ENCODE measurements around the gene SLC1A7. TPM values are rescaled to one million over a fixed set of nuclear protein-coding genes. Genes with fewer than 3 reads are reported as not detected.

The SLC1A7 gene
- total and polyA plus RNA-seq, 2 of the 13 experiments (the other 11 are each of a cell fraction or from before 2014, with no cell fraction given): 0.04 to 2.0 TPM

- no peak; the same call in 1 of the 2 replicates for TF ChIP-seq ZNF589 (CRISPR knock-in tag; conservative IDR thresholded peaks at IDR 0.05)
- no peak for TF ChIP-seq ZSCAN22 (CRISPR knock-in tag; IDR thresholded peaks at IDR 0.05)
- TF ChIP-seq ZNF430 (CRISPR knock-in tag; IDR thresholded peaks at IDR 0.05): peak; percentile 93; the same call in 1 of the 2 replicates
- no peak for TF ChIP-seq ZNF816 (CRISPR knock-in tag; IDR thresholded peaks at IDR 0.05; ENCODE audit: borderline replicate concordance)
- no peak for TF ChIP-seq IRF9 (CRISPR knock-in tag; IDR thresholded peaks at IDR 0.05; ENCODE audit: borderline replicate concordance)
- TF ChIP-seq MTA1 (CRISPR knock-in tag; IDR thresholded peaks at IDR 0.05; ENCODE audit: borderline replicate concordance): peak; percentile 98
- TF ChIP-seq ZNF460 (CRISPR knock-in tag; IDR thresholded peaks at IDR 0.05; ENCODE audit: borderline replicate concordance): no peak; the same call in 1 of the 2 replicates
- TF ChIP-seq PHB2 (IDR thresholded peaks at IDR 0.05; ENCODE audit: partially characterized antibody): no peak
- peak; percentile 82 for TF ChIP-seq SRSF1 (optimal IDR thresholded peaks at IDR 0.05; ENCODE audit: low read depth, low read length)
- TF ChIP-seq ZNF547 (CRISPR knock-in tag; IDR thresholded peaks at IDR 0.05): peak; percentile 82; the same call in 1 of the 2 replicates
- no peak for TF ChIP-seq ZBTB42 (CRISPR knock-in tag; IDR thresholded peaks at IDR 0.05)
- TF ChIP-seq RBM39 (IDR thresholded peaks at IDR 0.05; ENCODE audit: low read depth, low read length, poor library complexity, severe bottlenecking): peak; percentile 40
- no peak for TF ChIP-seq KAT2B (IDR thresholded peaks at IDR 0.05; ENCODE audit: borderline replicate concordance, low read depth, low read length)
- TF ChIP-seq CREB1 (IDR thresholded peaks at IDR 0.05): 0 out of 2 replicates have a peak, but pooled peaks have one; percentile 28
- TF ChIP-seq CREB1 (CRISPR knock-in tag; IDR thresholded peaks at IDR 0.05): peak; percentile 76
- no peak for TF ChIP-seq LBX2 (CRISPR knock-in tag; IDR thresholded peaks at IDR 0.05; ENCODE audit: borderline replicate concordance)
- no peak for TF ChIP-seq WIZ (CRISPR knock-in tag; IDR thresholded peaks at IDR 0.05)
- TF ChIP-seq KAT7 (CRISPR knock-in tag; IDR thresholded peaks at IDR 0.05; ENCODE audit: borderline replicate concordance): no peak
- no peak for TF ChIP-seq PCBP1 (IDR thresholded peaks at IDR 0.05; ENCODE audit: borderline replicate concordance, low read depth, low read length)
- TF ChIP-seq MXD1 (CRISPR knock-in tag; IDR thresholded peaks at IDR 0.05): no peak
- peak; percentile 33; the same call in 1 of the 2 replicates for TF ChIP-seq GATA4 (IDR thresholded peaks at IDR 0.05; ENCODE audit: borderline replicate concordance, low read depth)
Measured at GRCh38 chr1:53121319-53122172, 20.9 kb downstream of the SLC1A7 start (continued).

All from HepG2 (cell line).